HCT116 (cell line): ENCODE results near the gene TAF5L. TPM values are rescaled to one million over a fixed set of nuclear protein-coding genes. Genes with fewer than 3 reads are reported as not detected.

Experiments
- ATAC-seq: fragments of 200-7000 bp; cut with Tn5 transposase; 2 replicates; pipeline ENCODE4 v1.9.1; 2020; ENCODE audit warnings: mild to moderate bottlenecking, moderate library complexity
- BruUV-seq: library from RNA; stranded (reverse); fragments of 400-500 nt; replicated peaks from 2 replicates; lab custom pipeline; 2021; lab: Mats Ljungman, UMichigan
- CTCF ChIA-PET: fragments of 300-600 bp; sonication (Branson Sonifier 250); formaldehyde crosslinking; loops from one replicate; lab custom pipeline; 2021; ENCODE audit warnings: antibody characterized with exemption; lab: Charles Lee
- POLR2A ChIA-PET: fragments of 300-600, 350-600 bp; sonication (Branson Sonifier 250); formaldehyde crosslinking; loops from one replicate; lab custom pipeline; 2021; ENCODE audit warnings: antibody characterized with exemption; lab: Charles Lee
- RAD21 ChIA-PET, 2 experiments: fragments of 300-600 bp; sonication (Branson Sonifier 250); formaldehyde crosslinking; loops; one replicate each; lab custom pipeline; 2023; ENCODE audit warnings: low total read pairs in 2 of 2; ENCODE audit not compliant: uncharacterized antibody in 2 of 2, unreplicated experiment in 2 of 2, low non-redundant PET in 1 of 2; lab: Charles Lee
- DNase-seq: peaks from one replicate; pipeline ENCODE4 v3.0.0-alpha.2; 2010; ENCODE audit warnings: low read depth, low spot score
- H2AFZ ChIP-seq: fragments of 200-600 bp; shearing (Covaris generic), sonication (generic); 2 replicates; pipeline ENCODE4 v1.6.1; 2017; ENCODE audit warnings: low read depth, mixed run types, mixed read lengths, antibody characterized with exemption, low read length; ENCODE audit not compliant: poor library complexity, severe bottlenecking
- H3K27ac ChIP-seq: 2 replicates; pipeline ENCODE4 v1.5.1; 2012; ENCODE audit warnings: low read depth, low read length
- H3K27me3 ChIP-seq: fragments of 200-600 bp; sonication (generic); 2 replicates; pipeline ENCODE4 v1.6.1; 2016; ENCODE audit warnings: mixed run types, low read length, mixed read lengths; ENCODE audit not compliant: insufficient read depth
- H3K36me3 ChIP-seq, 2 experiments: fragments of 200-500 bp in 1 of 2; fragments of 200-600 bp in 1 of 2; sonication (Bioruptor generic) in 1 of 2; sonication (generic) in 1 of 2; 2 replicates each; pipeline versions ENCODE4 v1.5.1 to v1.6.1; 2014 to 2016; ENCODE audit warnings: low read length in 2 of 2, inconsistent platforms in 1 of 2, mixed read lengths in 1 of 2, mixed run types in 1 of 2; ENCODE audit not compliant: insufficient read depth in 2 of 2, control insufficient read depth in 1 of 2
- H3K4me1 ChIP-seq, 2 experiments: fragments of 200-600 bp in 1 of 2; sonication (generic) in 1 of 2; 2 replicates each; pipeline versions ENCODE4 v1.5.1 to v1.6.1; 2012 to 2017; ENCODE audit warnings: low read length in 2 of 2, inconsistent platforms in 1 of 2, mild to moderate bottlenecking in 1 of 2, mixed read lengths in 1 of 2, mixed run types in 1 of 2, moderate library complexity in 1 of 2; ENCODE audit not compliant: insufficient read depth in 2 of 2, control insufficient read depth in 1 of 2
- H3K4me2 ChIP-seq: fragments of 200-600 bp; sonication (generic); 2 replicates; pipeline ENCODE4 v1.6.1; 2017; ENCODE audit warnings: mixed run types, low read length, mixed read lengths
- H3K4me3 ChIP-seq, 2 experiments: fragments of 200-600 bp in 1 of 2; sonication (generic) in 1 of 2; replicated peaks in 1 of 2; 2 replicates each; pipeline ENCODE4 v1.5.1; 2011 to 2016; ENCODE audit warnings: low read length in 2 of 2, control low read depth in 1 of 2, low read depth in 1 of 2, mild to moderate bottlenecking in 1 of 2, mixed read lengths in 1 of 2, mixed run types in 1 of 2
- H3K79me2 ChIP-seq: fragments of 200-600 bp; sonication (generic); 2 replicates; pipeline ENCODE4 v1.6.1; 2017; ENCODE audit warnings: mild to moderate bottlenecking, mixed run types, low read length, moderate library complexity, mixed read lengths; ENCODE audit not compliant: insufficient read depth
- H3K9ac ChIP-seq: fragments of 200-600 bp; sonication (generic); 2 replicates; pipeline ENCODE4 v1.6.1; 2016; ENCODE audit warnings: low read length, mixed read lengths
- H3K9me2 ChIP-seq: fragments of 200-600 bp; sonication (generic), shearing (Covaris generic); 2 replicates; pipeline ENCODE4 v1.6.1; 2017; ENCODE audit warnings: mixed run types, mild to moderate bottlenecking, moderate library complexity; ENCODE audit not compliant: insufficient read depth
- H3K9me3 ChIP-seq, 2 experiments: fragments of 200-500 bp in 1 of 2; fragments of 200-600 bp in 1 of 2; sonication (Bioruptor generic) in 1 of 2; sonication (generic) in 1 of 2; 2 replicates each; pipeline ENCODE4 v1.6.1; 2014 to 2017; ENCODE audit warnings: low read length in 2 of 2, mixed read lengths in 2 of 2, inconsistent platforms in 1 of 2, low read depth in 1 of 2, mild to moderate bottlenecking in 1 of 2, mixed run types in 1 of 2, moderate library complexity in 1 of 2; ENCODE audit not compliant: control insufficient read depth in 1 of 2, insufficient read depth in 1 of 2
- H4K20me1 ChIP-seq: fragments of 200-600 bp; sonication (generic), shearing (Covaris generic); 2 replicates; pipeline ENCODE4 v1.6.1; 2017; ENCODE audit warnings: mixed run types, mild to moderate bottlenecking, moderate library complexity; ENCODE audit not compliant: insufficient read depth
- EZH2 ChIP-seq: fragments of 200-600 bp; sonication (generic); IDR thresholded peaks from 2 replicates; pipeline ENCODE4 v1.6.1; 2017; ENCODE audit warnings: antibody characterized with exemption, mixed run types
- RAD21 ChIP-seq: IDR thresholded peaks from 2 replicates; pipeline ENCODE4 v1.6.1; 2012; ENCODE audit warnings: low read depth, mild to moderate bottlenecking
- REST ChIP-seq: IDR thresholded peaks from 2 replicates; pipeline ENCODE4 v1.6.1; 2012; ENCODE audit warnings: low read depth
- SIN3A ChIP-seq: IDR thresholded peaks from 2 replicates; pipeline ENCODE4 v1.6.1; 2012; ENCODE audit warnings: low read depth
- SP1 ChIP-seq: IDR thresholded peaks from 2 replicates; pipeline ENCODE4 v1.6.1; 2012; ENCODE audit warnings: low read depth
- SRF ChIP-seq: IDR thresholded peaks from 2 replicates; pipeline ENCODE4 v1.6.1; 2012; ENCODE audit warnings: low read depth
- intact Hi-C: fragments of 100-400 bp; cut with micrococcal nuclease; formaldehyde crosslinking; loops from 2 replicates; pipeline ENCODE4 v1.10.0; 2022
- total RNA-seq: library from RNA; stranded (reverse); gene quantifications from one replicate; pipeline ENCODE4 v1.2.1, GENCODE V29; 2021; ENCODE audit not compliant: unreplicated experiment
- TF ChIP-seq, protein P1 (sequence below): IDR thresholded peaks from 2 replicates; pipeline ENCODE4 v1.6.1; 2011; ENCODE audit warnings: mild to moderate bottlenecking, low read length, moderate library complexity; ENCODE audit not compliant: insufficient replicate concordance; ENCODE audit errors: extremely low read depth
- TF ChIP-seq, protein P2 (sequence below): IDR thresholded peaks from 2 replicates; pipeline ENCODE4 v1.6.1; 2012

The TAF5L gene
- total RNA-seq, 1 experiment from 2014 or later: 22.4 TPM

DNA sequence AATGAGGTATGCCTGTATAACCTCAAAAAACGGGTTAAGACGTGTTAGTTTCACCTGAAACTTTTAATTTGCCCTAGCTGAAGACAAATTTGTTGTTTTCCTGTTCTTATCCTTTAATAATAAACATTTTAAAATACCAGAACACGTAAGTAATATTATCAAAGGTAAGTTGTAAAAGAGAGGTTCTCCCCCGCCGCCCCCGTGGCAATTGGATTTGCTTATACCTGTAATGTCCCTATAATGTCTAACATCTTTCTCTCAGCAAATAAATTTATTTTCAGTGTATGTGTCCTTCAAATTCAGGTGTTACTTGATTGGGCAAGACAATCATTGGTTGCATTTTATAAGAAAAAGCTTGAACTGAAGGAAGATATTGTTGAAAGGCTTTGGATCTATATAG, 6.0 kb upstream of the TAF5L start:
- POLR2A ChIA-PET: no interaction called here
- no TSS peak for BruUV-seq
- H3K9me2 ChIP-seq: no peaks in the 10 kb centered on the region

More for the DNA sequence above, 6.0 kb upstream of the TAF5L start:
- no peaks in the 10 kb centered on the region for H3K27me3 ChIP-seq
- H3K9me3 ChIP-seq: no peaks in the 10 kb centered on the region
- intact Hi-C loops: no loop called here
- no peak overlapping the region for H3K27ac ChIP-seq
- H4K20me1 ChIP-seq: peaks cover 3% of the 10 kb centered on the region; the same call in 1 of the 2 replicates
- H2AFZ ChIP-seq: no peak overlapping the region
- DNase-seq (no peak), ATAC-seq (no peak)
- H3K79me2 ChIP-seq: peaks cover 94% of the 10 kb centered on the region
- CTCF ChIA-PET: no interaction called here
- TF ChIP-seq SIN3A: no peak
- no peak for TF ChIP-seq EZH2
- TF ChIP-seq, protein P1, sequence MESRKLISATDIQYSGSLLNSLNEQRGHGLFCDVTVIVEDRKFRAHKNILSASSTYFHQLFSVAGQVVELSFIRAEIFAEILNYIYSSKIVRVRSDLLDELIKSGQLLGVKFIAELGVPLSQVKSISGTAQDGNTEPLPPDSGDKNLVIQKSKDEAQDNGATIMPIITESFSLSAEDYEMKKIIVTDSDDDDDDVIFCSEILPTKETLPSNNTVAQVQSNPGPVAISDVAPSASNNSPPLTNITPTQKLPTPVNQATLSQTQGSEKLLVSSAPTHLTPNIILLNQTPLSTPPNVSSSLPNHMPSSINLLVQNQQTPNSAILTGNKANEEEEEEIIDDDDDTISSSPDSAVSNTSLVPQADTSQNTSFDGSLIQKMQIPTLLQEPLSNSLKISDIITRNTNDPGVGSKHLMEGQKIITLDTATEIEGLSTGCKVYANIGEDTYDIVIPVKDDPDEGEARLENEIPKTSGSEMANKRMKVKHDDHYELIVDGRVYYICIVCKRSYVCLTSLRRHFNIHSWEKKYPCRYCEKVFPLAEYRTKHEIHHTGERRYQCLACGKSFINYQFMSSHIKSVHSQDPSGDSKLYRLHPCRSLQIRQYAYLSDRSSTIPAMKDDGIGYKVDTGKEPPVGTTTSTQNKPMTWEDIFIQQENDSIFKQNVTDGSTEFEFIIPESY: no peak
- TF ChIP-seq, protein P2, sequence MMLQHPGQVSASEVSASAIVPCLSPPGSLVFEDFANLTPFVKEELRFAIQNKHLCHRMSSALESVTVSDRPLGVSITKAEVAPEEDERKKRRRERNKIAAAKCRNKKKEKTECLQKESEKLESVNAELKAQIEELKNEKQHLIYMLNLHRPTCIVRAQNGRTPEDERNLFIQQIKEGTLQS: no peak
- no peak for TF ChIP-seq RAD21
- no peak for TF ChIP-seq SP1
- no peak for TF ChIP-seq REST
- no peak for TF ChIP-seq SRF
- no peak overlapping the region for H3K9ac ChIP-seq
- peaks cover 19 to 34% of the 10 kb centered on the region in 2 experiments for H3K36me3 ChIP-seq
- peaks cover 3 to 6% of the 10 kb centered on the region in 2 experiments; a peak in 3 of 4 replicates for H3K4me1 ChIP-seq
- H3K4me2 ChIP-seq: no peak overlapping the region
- RAD21 ChIA-PET: no interaction called here
- no peak overlapping the region for H3K4me3 ChIP-seq
